ELF-1 (cell line): ENCODE measurements around the gene TUBGCP6.
"Not testable (repeated sequence)": the region's sequence is repeated elsewhere in the genome, so short reads cannot be mapped to it uniquely, and the experiment has no call there.

Source experiments
- DNase-seq: peaks from one replicate; pipeline ENCODE4 v3.0.0-alpha.2; 2016; ENCODE audit warnings: low read depth, low spot score

Gene TUBGCP6

GRCh38 chr22:50280022-50280707 is 35.3 kb upstream of the TUBGCP6 start:
- no peak for DNase-seq

- DNase-seq, result no peak
Measured at GRCh38 chr22:50278956-50279619, 34.3 kb upstream of the TUBGCP6 start.

- no peak for DNase-seq
Measured at GRCh38 chr22:50278461-50278860, 33.6 kb upstream of the TUBGCP6 start.

GRCh38 chr22:50277761-50278160 is 32.9 kb upstream of the TUBGCP6 start:
- no peak for DNase-seq

GRCh38 chr22:50276143-50276542 is 31.3 kb upstream of the TUBGCP6 start:
- DNase-seq, result no peak

- no peak for DNase-seq
Measured at GRCh38 chr22:50275181-50276055, 30.6 kb upstream of the TUBGCP6 start.

GRCh38 chr22:50274771-50275170 is 29.9 kb upstream of the TUBGCP6 start:
- no peak for DNase-seq

- DNase-seq, result peak; percentile 63
Measured at GRCh38 chr22:50274311-50274710, 29.5 kb upstream of the TUBGCP6 start.

- DNase-seq, result not testable (repeated sequence)
Measured at GRCh38 chr22:50273781-50274180, 29.0 kb upstream of the TUBGCP6 start.

- not testable (repeated sequence) for DNase-seq
Measured at GRCh38 chr22:50273352-50273751, 28.5 kb upstream of the TUBGCP6 start.

GRCh38 chr22:50272044-50272802 is 27.4 kb upstream of the TUBGCP6 start:
- peak; percentile 36 for DNase-seq

GRCh38 chr22:50271519-50271970 is 26.7 kb upstream of the TUBGCP6 start:
- peak; percentile 87 for DNase-seq

GRCh38 chr22:50270666-50271394 is 26.0 kb upstream of the TUBGCP6 start:
- DNase-seq, result peak; percentile 87

GRCh38 chr22:50269970-50270665 is 25.3 kb upstream of the TUBGCP6 start, which contains the start of gene MAPK11:
MAPK11 (minus strand) TSS chr22:50270380; CDS start chr22:50270292, 88 bp downstream.
- no peak for DNase-seq

GRCh38 chr22:50269573-50269969 is 24.7 kb upstream of the TUBGCP6 start:
- DNase-seq, result no peak

GRCh38 chr22:50268655-50269113 is 23.9 kb upstream of the TUBGCP6 start:
- no peak for DNase-seq

GRCh38 chr22:50267591-50268390 is 23.0 kb upstream of the TUBGCP6 start:
- no peak for DNase-seq

GRCh38 chr22:50266994-50267393 is 22.2 kb upstream of the TUBGCP6 start:
- no peak for DNase-seq
